AG09319 (cell line): Measurements from ENCODE around the gene HS3ST3A1.

Experiments
- DNase-seq: peaks from one replicate; pipeline ENCODE4 v3.0.0-alpha.2; 2010; ENCODE audit warnings: low read depth; ENCODE audit errors: extremely low read depth
- CTCF ChIP-seq: IDR thresholded peaks from 2 replicates; pipeline ENCODE4 v1.5.1; 2011; ENCODE audit warnings: low read depth, mild to moderate bottlenecking, inconsistent platforms, low read length, moderate library complexity

HS3ST3A1 gene

GRCh38 chr17:13619462-13619861 lies 17.7 kb upstream of the HS3ST3A1 start:
- TF ChIP-seq CTCF, result no peak
- no peak for DNase-seq

- no peak for TF ChIP-seq CTCF
- no peak for DNase-seq
Observed at GRCh38 chr17:13616031-13616430, 14.3 kb upstream of the HS3ST3A1 start.

- TF ChIP-seq CTCF, result no peak
- no peak for DNase-seq
Observed at GRCh38 chr17:13609941-13610340, 8.2 kb upstream of the HS3ST3A1 start.

GRCh38 chr17:13601322-13601775 lies 380 bp downstream of the HS3ST3A1 start:
- no peak for TF ChIP-seq CTCF
- DNase-seq, result no peak

- no peak for DNase-seq
- TF ChIP-seq CTCF, result no peak
Observed at GRCh38 chr17:13600475-13601321, 1.0 kb downstream of the HS3ST3A1 start.

- no peak for DNase-seq
- no peak for TF ChIP-seq CTCF
Observed at GRCh38 chr17:13599864-13600263, 1.9 kb downstream of the HS3ST3A1 start.

- TF ChIP-seq CTCF, result no peak
- no peak for DNase-seq
Observed at GRCh38 chr17:13599168-13599577, 2.6 kb downstream of the HS3ST3A1 start.
